ENCODE measurements around the gene AGRN. TPM values are rescaled to one million over a fixed set of nuclear protein-coding genes. Genes with fewer than 3 reads are reported as not detected.

AGRN gene
- total and polyA plus RNA-seq, 9 donors: 2.7 to 138 (median 14.3) TPM

DNA sequence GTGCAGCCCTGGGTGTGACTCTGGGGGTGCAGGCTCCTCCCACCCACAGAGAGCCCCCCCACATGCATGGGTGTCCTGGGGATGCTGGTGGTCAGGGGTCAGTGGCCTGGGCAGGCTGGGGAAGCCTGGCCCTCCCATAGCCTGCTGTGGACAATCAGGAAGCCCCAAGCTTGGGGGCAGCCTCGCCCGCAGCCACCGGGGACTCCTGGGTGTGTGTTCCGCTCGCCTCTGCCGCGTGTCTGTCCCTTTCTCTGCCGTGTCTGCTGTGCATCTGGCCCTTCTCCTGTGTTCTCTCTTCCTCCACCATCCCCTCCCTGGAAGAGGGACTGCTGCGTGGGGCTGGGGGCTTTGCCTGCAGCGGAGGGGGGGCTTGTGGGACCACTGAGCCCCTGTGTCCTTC lies 22.9 kb downstream of the AGRN start:
- 91 to 94% (median 94%) methylated on average over 9 to 10 of the region's 10 CpGs for WGBS, 3 donors

DNA sequence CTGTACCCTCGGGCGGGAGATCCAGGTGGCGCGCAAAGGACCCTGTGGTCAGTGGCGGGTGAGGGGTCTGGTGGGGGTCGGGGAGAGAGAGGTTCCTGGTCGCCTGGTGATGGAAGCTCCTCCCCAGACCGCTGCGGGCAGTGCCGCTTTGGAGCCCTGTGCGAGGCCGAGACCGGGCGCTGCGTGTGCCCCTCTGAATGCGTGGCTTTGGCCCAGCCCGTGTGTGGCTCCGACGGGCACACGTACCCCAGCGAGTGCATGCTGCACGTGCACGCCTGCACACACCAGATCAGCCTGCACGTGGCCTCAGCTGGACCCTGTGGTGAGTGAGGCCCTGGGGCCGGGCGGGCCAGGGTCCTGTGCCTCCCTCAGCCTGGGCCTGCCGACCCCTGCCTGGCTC lies 23.5 kb downstream of the AGRN start:
- intact Hi-C loops (cut with DNase I): loop anchor here in 1 of 4 donors (10.0 kb wide), 1 partner anchor 251 kb away; no protein-coding TSS in a partner anchor
- Histone ChIP-seq H3K9me3 (no peaks in the 10 kb centered on the region), H3K27me3 (no peaks in the 10 kb centered on the region), H3K4me3 (no peak overlapping the region), H3K4me1 (ENCODE audit: insufficient read depth) (peaks cover 6% of the 10 kb centered on the region), H3K36me3 (no peaks in the 10 kb centered on the region), H3K27ac (no peak overlapping the region)
- 96% methylated on average over 26 to 27 of the region's 27 CpGs for WGBS, 3 donors
- DNase-seq: no peak
- TF ChIP-seq POLR2A (IDR thresholded peaks at IDR 0.05) (no peak), EP300 (IDR thresholded peaks at IDR 0.05) (no peak)
- TF ChIP-seq, protein P1, sequence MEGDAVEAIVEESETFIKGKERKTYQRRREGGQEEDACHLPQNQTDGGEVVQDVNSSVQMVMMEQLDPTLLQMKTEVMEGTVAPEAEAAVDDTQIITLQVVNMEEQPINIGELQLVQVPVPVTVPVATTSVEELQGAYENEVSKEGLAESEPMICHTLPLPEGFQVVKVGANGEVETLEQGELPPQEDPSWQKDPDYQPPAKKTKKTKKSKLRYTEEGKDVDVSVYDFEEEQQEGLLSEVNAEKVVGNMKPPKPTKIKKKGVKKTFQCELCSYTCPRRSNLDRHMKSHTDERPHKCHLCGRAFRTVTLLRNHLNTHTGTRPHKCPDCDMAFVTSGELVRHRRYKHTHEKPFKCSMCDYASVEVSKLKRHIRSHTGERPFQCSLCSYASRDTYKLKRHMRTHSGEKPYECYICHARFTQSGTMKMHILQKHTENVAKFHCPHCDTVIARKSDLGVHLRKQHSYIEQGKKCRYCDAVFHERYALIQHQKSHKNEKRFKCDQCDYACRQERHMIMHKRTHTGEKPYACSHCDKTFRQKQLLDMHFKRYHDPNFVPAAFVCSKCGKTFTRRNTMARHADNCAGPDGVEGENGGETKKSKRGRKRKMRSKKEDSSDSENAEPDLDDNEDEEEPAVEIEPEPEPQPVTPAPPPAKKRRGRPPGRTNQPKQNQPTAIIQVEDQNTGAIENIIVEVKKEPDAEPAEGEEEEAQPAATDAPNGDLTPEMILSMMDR (IDR thresholded peaks at IDR 0.05): no peak

More for the DNA sequence above, 22.9 kb downstream of the AGRN start:
- Histone ChIP-seq H3K27me3 (no peaks in the 10 kb centered on the region), H3K27ac (no peak overlapping the region), H3K9me3 (no peaks in the 10 kb centered on the region), H3K4me1 (ENCODE audit: insufficient read depth) (peaks cover 6% of the 10 kb centered on the region), H3K4me3 (no peak overlapping the region), H3K36me3 (no peaks in the 10 kb centered on the region)
- no peak for DNase-seq
- TF ChIP-seq, protein P1 (IDR thresholded peaks at IDR 0.05): no peak
- no peak for TF ChIP-seq POLR2A (IDR thresholded peaks at IDR 0.05)
- TF ChIP-seq EP300 (IDR thresholded peaks at IDR 0.05): no peak
- intact Hi-C loops (cut with DNase I): loop anchor here in 1 of 4 donors (10.0 kb wide), 1 partner anchor 252 kb away; no protein-coding TSS in a partner anchor

DNA sequence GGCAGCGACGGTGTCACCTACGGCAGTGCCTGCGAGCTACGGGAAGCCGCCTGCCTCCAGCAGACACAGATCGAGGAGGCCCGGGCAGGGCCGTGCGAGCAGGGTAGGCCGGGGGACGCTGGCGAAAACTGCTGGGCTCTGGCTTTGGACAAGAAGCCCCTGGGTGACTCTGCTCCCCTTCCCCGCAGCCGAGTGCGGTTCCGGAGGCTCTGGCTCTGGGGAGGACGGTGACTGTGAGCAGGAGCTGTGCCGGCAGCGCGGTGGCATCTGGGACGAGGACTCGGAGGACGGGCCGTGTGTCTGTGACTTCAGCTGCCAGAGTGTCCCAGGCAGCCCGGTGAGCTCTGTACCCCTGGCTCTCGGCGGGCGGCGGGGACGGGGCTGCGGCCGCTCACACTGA lies 24.0 kb downstream of the AGRN start:
- Histone ChIP-seq H3K36me3 (no peaks in the 10 kb centered on the region), H3K27me3 (no peaks in the 10 kb centered on the region), H3K4me3 (no peak overlapping the region), H3K9me3 (no peaks in the 10 kb centered on the region), H3K27ac (no peak overlapping the region), H3K4me1 (ENCODE audit: insufficient read depth) (peaks cover 6% of the 10 kb centered on the region)
- WGBS, 3 donors: 95 to 96% (median 96%) methylated on average over 33 of the region's 33 CpGs
- no peak for TF ChIP-seq POLR2A (IDR thresholded peaks at IDR 0.05)
- no peak for TF ChIP-seq EP300 (IDR thresholded peaks at IDR 0.05)
- TF ChIP-seq, protein P1 (IDR thresholded peaks at IDR 0.05): no peak
- no peak for DNase-seq
- intact Hi-C loops (cut with DNase I): loop anchor here in 1 of 4 donors (10.0 kb wide), 1 partner anchor 251 kb away; no protein-coding TSS in a partner anchor

DNA sequence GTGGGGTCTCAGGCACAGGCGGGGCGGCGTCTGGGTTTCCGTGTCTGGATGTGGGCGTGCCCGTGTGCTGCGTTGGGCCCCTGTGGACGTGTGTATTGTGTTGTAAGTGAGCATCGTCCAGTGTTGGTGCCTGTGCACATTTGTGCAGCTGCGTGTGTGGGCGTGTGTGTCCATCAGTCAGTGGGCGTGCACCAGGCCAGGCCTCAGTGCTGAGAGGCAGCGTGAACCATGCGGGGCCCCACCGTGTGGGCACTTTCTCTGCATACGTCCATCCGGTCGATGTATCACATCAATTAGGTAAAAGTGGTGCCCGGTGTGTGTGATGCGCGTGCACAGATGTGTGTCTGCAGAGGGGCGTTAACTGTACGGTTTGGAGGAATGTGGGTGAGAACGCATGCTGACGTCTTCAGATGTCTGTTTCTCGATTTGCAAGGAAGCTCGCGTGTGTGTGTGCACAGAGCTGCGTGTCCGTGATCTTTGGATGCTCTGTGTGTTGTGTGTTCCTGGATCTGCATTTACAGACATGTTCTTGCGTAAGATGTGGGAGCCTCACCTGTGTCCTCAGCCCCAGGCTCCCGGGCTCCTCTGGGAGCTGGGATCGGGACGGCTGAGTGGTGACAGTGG lies 24.6 kb downstream of the AGRN start:
- WGBS, 3 donors: 85 to 87% (median 86%) methylated on average over 34 of the region's 34 CpGs
- Histone ChIP-seq H3K4me1 (ENCODE audit: insufficient read depth) (peaks cover 6% of the 10 kb centered on the region), H3K4me3 (no peak overlapping the region), H3K27ac (no peak overlapping the region), H3K9me3 (no peaks in the 10 kb centered on the region), H3K36me3 (no peaks in the 10 kb centered on the region), H3K27me3 (no peaks in the 10 kb centered on the region)
- no peak for DNase-seq
- TF ChIP-seq EP300 (IDR thresholded peaks at IDR 0.05): no peak
- no peak for TF ChIP-seq POLR2A (IDR thresholded peaks at IDR 0.05)
- TF ChIP-seq, protein P1 (IDR thresholded peaks at IDR 0.05): no peak
- intact Hi-C loops (cut with DNase I): loop anchor here in 1 of 4 donors (10.0 kb wide), 1 partner anchor 250 kb away; no protein-coding TSS in a partner anchor

Measured in ovary (tissue), 9 donors.